NK-92 (cell line): ENCODE measurements around the gene TBC1D22B.

Experiments
- DNase-seq: peaks from one replicate; lab custom pipeline; 2025; ENCODE audit not compliant: unreplicated experiment; lab: John Stamatoyannopoulos, UW

Gene TBC1D22B

DNA sequence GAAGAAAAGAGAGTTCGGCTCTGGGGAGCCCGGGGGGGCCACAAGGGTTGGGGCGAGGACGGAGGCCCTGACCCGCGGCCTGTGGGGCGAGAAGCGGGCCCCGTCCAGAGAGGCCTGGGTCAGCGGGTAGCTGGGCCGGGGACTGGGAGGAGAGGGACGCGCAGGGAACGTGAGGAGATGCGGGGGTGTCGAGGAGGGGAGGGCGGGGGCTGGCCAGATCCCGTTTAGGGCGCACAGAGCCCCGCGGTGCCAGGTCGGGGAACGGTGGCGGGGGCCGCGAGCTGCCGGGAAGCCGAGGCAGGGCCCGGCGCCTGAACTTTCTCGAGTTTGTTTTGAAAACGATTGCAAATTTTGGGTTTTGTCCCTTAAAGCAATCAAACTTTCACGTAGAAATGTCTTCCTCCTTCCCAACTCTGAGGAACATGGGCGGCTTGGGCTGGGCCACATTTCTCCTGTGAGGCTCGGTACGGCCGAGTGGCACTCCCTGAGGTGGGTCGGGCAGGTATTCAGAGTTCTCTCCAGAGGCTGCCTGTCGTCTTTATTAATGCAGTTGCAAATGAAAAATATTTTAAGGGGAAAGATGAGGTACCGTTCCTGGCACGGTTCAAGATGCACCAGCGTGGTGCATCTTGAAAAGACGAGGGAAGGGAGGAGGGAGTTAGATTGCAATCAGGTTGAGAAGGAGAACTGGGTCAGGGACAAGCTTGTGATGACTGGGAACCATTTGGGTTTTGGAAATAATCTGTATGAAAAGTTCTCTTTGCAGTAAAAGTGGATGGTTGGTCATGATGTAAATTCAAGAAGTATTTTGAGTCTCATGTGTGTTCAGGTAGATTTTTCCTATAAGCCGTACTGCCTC lies 97.2 kb downstream of the TBC1D22B start:
- DNase-seq: no peak

DNA sequence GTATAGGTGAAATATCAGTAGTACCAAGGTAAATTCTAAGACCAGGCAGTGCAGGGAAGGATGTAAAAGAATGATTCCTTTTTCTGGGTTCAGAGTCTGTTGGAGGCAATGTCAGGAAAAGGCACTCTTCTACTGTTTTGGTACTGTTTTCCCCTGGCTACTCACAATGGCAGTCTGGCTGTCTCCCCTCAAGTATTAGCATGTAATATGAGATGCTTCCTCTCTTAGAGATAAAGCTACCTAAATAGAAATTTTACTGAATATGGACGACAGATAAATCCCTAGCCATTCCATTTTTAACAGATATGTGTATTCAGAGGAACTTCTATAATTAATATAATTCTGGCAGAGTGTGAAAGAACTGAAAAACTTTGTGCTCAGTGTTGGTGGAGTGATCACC lies 99.7 kb downstream of the TBC1D22B start:
- no peak for DNase-seq

DNA sequence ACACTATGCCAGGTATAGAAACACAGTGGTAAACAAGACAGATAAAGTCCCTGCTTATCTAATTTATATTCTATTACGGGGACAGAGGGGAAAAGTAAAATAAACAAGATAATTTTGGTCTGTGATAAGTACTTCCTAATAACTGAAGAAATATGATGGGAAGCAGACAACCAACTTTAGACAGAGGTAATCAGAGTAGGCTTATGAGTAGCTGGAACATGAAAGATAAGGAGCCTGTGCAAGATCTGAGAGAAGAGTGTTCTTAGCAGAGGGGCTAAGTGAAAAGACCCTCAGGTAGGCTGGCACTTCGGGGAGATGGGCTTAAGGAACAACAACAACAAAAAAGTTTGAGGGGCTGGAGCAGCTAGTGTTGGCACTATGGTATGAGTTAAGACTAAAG lies 100.3 kb downstream of the TBC1D22B start:
- no peak for DNase-seq

DNA sequence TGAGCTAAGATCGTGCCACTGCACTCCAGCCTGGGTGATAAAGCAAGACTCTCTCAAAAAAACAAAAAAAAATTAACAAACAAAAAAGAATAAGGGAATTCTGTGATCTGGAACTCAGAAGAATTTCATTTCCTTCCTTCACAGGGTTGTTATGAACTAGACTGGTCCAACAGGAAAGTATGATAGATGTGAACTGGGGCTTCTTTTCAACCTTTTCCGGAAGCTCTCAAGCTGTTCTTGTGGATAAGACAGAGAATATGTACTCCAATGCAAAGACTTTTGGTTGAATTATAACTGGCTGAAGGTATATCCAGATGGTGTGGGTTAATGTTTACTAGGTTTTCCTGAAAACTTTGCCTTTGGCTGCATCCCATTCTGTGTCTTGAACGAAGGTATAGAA lies 101.5 kb downstream of the TBC1D22B start:
- DNase-seq: no peak

DNA sequence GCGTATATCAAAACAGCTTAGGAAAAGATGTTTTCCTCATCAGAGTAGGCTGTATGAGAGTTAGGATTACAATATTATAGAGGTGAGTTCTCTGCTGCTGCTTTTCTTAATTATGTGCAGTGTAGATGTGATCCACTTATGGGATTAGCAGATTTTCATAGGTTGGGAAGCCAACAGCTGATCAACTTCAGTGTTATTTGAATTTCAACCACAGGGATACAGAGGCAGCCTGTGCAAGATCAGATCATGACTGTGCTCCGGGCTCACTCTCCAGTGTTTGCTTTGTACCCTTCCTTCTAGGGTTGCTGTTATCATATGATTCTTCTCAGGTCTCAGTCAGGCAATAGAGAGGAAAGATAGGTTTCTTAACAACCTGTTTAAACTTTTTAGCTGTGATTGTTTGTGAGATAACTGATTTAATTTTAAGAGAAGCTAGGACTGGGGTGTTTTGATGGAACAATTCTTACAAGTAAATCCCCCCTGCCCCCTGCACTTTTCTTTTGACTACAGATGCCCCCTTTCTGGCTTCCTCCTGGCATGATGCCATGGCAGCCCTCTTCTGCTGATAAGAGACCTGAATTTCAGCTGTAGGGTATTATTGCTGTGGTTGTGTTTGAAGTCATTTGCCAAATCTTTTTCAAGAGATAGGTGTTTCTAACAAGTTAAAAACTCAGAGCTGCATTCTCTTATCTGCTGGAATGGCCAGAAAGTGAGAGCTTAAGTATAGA lies 104.7 kb downstream of the TBC1D22B start:
- DNase-seq: no peak

DNA sequence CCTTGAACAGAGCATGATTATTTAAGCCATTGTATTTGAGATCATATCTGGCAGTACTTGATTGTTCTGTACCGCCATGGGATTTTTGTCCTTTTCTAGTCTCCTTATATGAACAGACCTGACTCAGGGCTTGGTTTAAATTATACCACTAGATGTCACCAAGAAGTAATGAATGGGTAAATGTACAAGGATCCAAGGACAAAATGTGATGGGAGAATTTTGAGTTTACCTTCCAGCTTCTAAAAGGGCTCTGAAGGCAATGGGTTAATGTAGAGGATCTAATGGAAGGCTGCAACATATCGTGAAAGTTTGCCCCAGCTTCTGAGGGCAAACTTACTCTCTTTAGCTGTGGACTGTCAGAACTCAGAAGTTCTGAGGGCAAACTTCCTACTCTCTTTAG lies 108.2 kb downstream of the TBC1D22B start:
- DNase-seq: no peak

DNA sequence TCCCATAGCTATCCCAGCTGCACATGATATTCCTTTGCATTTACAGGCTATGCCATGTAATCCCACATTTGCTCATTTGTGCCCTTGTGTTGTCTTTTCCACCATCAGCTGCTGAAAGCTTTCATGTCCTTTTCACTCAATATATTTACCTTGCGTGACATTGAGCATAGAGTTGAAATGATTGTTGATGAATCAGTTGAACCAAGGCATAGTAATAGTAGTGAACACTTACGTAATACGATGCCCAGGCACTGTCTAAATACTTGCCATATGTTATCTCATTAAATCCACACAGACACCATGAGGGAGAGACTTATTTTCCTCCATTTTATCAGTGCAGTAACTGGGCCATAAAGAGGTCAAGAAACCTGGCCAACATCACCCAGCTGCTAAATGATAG lies 109.3 kb downstream of the TBC1D22B start:
- no peak for DNase-seq

DNA sequence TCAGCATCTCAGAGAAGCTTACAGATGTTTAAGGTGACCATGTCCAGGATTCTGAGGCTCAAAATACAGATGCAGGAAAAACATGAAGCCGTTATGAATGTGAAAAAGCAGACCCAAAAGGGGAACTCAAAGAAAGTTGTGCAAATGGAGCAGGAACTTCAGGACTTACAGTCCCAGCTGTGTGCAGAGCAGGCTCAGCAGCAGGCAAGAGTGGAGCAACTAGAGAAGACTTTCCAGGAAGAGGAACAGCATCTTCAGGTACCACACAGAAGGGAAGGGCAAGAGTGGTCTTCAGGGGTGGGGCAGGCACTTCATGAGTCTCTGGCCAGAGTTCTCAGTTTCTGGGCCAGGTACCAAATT lies 111.4 kb downstream of the TBC1D22B start:
- no peak for DNase-seq

DNA sequence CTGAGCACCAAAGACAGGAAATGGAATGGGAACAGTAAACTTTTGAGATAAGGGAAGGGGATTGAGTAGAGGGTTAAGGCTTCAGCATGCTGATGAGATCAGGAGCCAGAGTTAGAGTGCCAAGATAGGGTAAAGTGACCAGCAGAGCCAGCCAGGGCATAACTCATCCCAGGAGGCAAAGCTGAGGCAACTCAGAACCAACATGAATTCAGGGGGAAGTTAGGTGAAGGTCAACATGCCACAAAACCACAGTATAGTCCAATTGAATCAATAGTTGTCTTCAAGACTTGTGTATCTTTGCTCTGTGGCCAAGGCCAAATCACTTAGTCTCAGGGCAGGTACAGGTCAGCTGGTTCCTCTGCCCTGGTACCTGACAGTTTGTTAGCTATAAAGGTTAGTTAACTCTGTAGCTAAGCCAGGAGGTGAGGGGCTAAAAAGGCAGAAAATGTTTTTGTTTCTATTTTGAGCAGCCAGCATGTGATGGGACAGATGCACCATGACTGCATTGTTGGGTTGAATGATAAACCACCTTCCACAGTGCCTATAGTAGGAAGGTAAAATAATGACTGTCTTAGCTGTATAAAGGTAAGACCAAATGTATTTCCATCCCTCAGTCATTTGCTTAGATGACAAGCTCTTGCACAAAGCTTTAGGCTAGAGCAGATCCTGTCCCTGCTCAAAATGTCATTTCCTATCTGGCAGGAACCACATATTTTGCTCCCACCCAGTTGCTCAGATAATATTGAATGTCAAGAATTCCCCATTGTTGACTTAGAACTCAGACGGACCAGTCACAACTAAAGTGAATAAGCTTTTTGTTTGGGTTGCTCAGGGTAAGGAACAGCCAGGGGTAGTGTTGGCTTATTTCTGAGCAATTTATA lies 112.0 kb downstream of the TBC1D22B start:
- no peak for DNase-seq

DNA sequence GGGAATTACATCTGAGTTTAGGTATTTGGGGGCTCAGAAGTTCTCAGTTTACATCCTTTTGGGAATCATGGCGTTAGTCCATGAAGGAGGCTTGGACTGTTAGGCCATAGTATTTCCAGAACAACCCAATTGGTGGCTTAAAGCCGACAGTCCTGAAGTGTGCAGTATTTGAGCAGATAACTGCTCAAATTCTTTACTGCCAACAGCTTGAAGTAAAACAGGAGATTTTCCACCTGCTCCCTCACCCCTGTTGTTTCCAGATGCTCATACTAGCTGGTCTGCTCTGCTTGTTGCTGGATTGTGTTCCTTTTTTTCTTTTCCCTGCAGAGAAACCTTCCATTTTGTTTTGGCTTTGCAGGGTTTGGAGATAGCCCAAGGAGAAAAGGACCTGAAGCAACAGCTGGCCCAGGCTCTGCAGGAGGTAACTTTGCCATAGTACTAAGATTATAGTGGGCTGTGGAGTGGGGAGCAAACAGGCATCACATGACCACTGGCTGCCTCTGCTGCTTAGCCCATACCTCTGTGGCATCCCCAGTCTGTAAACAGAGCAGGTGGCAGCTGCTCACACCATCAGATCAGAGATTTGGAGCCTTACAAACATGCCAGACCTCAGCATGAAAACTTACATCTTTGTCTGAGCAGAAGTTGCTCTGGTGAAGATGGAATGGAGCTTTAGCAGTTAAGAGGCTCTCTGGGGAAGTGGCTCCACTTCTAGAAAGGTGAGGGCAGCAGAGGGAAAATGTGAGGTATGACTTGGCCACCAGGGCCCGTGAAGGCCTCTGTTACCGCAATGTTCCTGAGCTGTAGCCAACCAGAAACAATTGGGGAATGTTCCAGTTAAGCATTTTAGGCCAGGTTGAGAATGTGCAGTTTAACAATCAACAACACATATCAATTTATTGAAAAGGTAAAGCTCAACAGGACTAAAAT lies 113.8 kb downstream of the TBC1D22B start:
- no peak for DNase-seq

DNA sequence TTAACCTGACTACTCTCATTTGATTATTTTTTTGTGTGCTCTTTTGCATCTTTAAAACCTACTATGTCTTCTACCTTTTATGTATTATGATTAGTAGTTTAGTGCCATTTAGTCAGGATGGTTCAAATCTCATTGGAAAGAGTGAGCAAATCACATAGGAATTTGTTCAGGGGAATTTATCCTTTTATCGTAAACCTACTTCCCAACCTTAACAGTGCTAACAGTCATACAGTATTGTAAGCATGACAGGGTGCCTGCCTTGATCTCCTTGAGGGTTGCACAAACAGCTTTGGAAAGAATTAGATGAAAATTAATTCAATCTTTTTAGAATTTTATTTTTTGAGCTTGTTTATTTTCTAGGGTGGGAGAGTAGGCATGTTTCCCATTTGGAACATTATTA lies 114.5 kb downstream of the TBC1D22B start:
- DNase-seq: no peak

DNA sequence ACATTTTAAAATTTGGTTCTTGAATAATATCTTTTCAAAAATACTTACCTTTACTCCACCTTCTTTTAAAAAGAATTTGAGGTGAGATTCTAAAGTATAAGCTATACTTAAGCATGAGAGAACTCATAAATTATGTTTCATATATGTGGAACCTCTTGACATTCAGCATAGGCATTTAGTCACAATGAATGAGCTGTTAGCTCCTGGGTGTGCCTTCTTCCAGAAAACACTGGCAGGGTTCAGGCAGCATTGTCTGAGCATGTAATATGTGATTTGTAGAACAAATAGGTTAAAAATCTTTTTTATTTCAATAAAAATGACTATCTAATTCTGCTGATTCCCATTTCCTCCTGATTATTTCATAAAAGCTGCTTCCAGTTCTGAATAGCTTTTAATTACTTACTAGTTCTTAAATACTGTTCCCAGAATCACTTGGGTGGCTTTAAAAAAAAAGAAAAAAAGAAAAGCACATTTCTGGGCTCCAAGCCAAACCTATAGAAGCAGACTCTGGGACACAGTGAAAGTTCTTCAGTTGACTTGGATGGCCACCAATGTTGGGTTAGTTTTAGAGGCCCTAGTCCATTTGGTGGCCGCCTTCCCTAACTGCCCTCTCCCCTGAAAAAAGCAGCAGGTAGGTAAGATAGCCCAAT lies 116.4 kb downstream of the TBC1D22B start:
- DNase-seq: no peak

DNA sequence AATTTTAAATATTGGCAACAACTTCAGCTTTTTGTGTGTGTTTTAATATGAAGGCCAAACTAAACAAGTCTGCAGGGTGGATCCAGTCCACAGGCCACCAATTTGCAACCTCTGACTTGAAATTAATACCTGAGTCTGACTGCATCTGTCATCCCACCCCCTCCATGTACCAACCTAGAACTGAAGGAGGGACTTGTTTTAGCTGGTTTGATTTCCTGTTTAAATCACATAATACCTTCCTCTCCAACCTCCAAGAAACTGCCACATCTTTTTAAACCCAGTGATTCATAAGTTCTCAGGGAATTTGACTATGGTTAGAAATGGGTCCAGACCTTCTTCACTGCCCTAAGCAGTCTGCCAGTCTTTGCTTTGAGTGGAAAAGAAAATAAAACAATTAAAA lies 117.8 kb downstream of the TBC1D22B start:
- no peak for DNase-seq

DNA sequence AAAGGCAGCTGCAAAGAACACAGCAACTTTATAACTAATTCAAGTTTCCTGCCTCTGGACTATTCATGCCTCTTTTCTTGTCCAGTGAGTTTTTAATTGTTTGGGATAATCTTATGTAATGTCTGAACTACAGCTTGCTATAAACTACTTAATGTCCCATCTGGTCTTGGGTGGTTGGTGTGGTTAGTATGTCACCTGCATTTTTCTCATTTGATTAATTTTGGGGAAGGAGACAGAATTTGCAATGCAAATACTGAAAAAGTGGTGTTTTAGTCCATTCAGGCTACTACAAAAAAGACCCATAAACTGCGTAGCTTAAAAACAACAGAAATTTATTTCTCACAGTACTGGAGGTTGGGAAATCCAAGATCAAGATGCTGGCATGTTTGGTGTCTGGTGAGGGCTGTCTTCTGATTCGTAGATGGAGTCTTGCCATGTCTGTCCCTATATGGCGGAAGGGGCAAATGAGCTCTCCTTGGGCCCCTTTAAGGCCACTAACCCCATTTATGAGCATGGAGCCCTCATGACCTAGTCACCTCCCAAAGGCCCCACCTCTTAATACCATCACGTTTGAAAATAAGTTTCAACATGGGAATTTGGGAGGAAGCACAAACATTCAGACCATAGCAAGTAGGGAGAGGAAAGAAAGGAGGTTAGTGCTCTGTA lies 118.6 kb downstream of the TBC1D22B start:
- no peak for DNase-seq

DNA sequence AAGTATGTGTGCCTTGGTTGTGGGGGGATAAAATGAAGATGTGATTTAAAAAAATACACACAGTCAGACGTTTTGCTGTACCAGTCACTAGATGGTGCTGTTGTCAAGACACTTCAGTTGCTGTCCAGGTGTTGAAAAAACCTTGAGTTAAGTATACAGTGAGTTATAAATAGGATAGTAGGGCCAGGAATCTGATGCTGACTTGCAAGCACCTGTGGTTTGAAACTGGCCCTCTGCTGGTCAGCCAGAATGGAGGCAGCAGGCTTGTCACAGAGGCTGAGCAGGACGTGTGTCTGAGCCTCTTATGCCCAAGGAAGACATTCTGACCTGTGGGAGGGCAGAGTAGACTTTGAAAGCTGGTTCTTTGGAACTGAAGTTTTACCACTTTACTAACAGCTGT lies 124.0 kb downstream of the TBC1D22B start:
- no peak for DNase-seq
